Activated CD4-positive, alpha-beta T cell treated with anti-CD3 and anti-CD28 coated beads for 48 hours (primary cell): ENCODE measurements around the gene GRK4.
A peak's percentile ranks its signal among the peaks of the same experiment; 100 is the strongest.

ENCODE experiments used
- DNase-seq: peaks from one replicate; pipeline ENCODE4 v3.0.0-alpha.2; 2020

GRK4 gene

DNA sequence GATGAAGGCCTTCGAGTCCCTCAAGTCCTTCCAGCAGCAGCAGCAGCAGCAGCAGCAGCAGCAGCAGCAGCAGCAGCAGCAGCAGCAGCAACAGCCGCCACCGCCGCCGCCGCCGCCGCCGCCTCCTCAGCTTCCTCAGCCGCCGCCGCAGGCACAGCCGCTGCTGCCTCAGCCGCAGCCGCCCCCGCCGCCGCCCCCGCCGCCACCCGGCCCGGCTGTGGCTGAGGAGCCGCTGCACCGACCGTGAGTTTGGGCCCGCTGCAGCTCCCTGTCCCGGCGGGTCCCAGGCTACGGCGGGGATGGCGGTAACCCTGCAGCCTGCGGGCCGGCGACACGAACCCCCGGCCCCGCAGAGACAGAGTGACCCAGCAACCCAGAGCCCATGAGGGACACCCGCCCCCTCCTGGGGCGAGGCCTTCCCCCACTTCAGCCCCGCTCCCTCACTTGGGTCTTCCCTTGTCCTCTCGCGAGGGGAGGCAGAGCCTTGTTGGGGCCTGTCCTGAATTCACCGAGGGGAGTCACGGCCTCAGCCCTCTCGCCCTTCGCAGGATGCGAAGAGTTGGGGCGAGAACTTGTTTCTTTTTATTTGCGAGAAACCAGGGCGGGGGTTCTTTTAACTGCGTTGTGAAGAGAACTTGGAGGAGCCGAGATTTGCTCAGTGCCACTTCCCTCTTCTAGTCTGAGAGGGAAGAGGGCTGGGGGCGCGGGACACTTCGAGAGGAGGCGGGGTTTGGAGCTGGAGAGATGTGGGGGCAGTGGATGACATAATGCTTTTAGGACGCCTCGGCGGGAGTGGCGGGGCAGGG is 111.7 kb downstream of the GRK4 start:
- peak; percentile 70 for DNase-seq

DNA sequence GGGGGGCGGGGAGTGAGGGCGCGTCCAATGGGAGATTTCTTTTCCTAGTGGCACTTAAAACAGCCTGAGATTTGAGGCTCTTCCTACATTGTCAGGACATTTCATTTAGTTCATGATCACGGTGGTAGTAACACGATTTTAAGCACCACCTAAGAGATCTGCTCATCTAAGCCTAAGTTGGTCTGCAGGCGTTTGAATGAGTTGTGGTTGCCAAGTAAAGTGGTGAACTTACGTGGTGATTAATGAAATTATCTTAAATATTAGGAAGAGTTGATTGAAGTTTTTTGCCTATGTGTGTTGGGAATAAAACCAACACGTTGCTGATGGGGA is 112.2 kb downstream of the GRK4 start:
- DNase-seq = no peak

DNA sequence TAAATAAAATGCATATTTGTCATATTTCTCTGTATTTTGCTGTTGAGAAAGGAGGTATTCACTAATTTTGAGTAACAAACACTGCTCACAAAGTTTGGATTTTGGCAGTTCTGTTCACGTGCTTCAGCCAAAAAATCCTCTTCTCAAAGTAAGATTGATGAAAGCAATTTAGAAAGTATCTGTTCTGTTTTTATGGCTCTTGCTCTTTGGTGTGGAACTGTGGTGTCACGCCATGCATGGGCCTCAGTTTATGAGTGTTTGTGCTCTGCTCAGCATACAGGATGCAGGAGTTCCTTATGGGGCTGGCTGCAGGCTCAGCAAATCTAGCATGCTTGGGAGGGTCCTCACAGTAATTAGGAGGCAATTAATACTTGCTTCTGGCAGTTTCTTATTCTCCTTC is 114.4 kb downstream of the GRK4 start:
- peak; percentile 40 for DNase-seq

DNA sequence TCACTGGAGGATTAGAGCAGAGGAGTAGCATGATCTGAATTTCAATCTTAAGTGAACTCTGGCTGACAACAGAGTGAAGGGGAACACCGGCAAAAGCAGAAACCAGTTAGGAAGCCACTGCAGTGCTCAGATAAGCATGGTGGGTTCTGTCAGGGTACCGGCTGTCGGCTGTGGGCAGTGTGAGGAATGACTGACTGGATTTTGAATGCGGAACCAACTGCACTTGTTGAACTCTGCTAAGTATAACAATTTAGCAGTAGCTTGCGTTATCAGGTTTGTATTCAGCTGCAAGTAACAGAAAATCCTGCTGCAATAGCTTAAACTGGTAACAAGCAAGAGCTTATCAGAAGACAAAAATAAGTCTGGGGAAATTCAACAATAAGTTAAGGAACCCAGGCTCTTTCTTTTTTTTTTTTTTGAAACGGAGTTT is 116.3 kb downstream of the GRK4 start:
- DNase-seq = no peak

DNA sequence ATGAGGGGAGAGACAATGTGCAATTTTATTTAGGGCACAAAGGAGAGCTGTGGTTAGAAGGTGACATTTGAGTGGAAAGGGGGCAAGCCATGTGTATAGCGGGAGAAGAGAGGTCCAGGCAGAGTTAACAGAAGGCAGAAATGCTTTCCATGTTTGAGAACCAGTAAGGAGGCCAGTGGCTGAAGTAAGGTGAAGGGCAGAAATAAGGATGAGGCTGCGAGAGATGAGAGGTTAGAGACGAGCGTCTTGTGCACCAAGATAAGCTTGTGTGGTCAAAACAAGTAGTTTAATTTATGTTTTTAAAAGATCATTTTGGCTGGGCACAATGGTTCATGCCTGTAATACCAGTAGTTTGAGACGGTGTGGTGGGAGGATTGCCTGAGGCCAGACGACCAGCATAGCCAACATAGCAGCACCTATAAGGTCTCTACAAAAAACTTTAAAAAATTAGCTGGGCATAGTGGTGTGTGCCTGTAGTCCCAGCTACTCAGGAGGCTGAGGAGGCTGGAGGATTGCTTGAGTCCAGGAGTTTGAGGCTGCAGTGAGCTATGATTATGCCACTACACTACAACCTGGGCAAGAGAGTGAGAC is 119.6 kb downstream of the GRK4 start:
- DNase-seq = no peak

DNA sequence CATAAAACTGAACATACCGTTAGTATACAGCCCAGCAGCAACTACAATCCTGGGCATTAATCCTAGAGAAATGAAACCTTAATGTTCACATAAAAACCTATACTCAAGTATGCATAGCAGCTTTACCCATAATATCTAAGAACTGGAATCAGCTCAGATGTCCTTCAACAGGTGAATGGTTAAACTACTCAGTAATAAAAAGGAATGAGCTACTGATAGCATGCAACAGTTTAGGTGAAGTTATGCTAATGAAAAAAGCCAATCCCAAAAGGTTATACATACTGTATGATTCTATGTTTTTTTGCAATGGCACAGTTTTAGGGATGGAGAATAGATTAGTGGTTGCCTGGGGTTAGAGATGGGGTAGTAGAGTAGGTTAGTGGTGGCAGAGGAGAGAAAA is 120.4 kb downstream of the GRK4 start:
- no peak for DNase-seq

DNA sequence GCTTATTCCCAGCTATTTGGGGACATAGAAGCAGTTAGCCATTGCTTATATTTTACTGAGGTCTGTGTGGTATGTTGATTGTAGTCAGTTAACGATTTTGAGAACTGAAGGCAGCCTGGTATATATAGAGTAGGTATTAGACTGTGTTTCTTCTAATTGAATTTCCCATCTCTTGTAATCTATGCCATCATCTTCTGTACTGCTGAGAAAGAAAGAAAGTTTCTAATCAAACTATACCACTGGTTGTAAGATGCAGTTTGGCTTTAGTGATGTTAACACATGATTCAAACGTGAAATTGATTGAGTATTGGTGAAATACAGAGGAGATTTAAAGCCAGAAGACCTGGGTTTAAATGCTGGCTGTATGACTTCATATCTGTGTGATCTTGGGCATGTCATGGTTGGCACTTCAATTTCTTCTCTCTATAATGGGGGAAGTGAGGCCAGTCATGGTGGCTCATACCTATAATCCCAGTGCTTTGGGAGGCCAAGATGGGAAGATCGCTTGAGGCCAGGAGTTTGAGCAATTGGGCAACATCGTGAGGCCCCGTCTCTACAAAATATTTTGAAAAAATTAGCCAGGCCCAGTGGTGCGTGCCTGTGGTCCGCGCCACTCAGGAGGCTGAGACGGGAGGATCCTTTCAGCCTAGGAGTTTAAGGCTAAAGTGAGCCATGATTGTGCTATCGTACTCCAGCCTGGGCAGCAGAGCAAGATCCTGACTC is 122.7 kb downstream of the GRK4 start:
- DNase-seq = no peak

DNA sequence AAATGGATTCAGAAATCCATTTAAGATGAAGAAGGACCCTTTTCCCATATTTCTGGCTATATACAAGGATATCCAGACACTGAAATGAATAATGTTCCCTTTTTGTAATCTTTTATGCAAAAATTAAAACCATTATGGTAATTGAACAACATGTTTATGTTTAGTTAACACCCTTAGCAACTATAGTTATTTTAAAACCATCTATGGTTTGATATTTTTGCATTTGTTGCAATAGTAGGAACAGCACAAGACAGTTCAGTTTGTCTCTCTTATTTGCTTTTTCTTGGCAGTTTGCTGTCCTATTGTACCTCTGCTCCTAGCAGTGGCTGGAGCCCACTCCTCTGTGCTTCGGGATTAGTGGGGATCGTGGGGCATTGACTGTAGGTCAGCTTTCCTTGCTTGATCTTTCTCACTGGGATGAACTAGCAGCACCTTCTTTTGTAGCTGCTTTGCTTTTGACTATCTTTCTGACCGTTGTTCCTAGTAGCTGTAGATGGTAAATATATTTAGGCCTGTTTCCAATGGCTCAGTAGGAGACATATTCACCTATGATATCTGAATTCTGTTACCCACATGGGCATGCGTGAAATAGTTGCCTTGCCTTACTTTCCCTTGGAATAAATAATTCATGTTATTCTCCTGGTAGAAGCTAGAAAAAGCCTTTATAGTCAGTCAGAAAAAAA is 123.9 kb downstream of the GRK4 start:
- DNase-seq = no peak
